NCI-H82 treated with DMSO at 0.1 percent for 48 hours (cell line): ENCODE measurements around the gene KIF18B.
"Not testable (repeated sequence)": the region's sequence is repeated elsewhere in the genome, so short reads cannot be mapped to it uniquely, and the experiment has no call there.

Experiments used
- DNase-seq: peaks from one replicate; lab custom pipeline; 2025; ENCODE audit not compliant: unreplicated experiment; lab: John Stamatoyannopoulos, UW

Gene KIF18B

DNA sequence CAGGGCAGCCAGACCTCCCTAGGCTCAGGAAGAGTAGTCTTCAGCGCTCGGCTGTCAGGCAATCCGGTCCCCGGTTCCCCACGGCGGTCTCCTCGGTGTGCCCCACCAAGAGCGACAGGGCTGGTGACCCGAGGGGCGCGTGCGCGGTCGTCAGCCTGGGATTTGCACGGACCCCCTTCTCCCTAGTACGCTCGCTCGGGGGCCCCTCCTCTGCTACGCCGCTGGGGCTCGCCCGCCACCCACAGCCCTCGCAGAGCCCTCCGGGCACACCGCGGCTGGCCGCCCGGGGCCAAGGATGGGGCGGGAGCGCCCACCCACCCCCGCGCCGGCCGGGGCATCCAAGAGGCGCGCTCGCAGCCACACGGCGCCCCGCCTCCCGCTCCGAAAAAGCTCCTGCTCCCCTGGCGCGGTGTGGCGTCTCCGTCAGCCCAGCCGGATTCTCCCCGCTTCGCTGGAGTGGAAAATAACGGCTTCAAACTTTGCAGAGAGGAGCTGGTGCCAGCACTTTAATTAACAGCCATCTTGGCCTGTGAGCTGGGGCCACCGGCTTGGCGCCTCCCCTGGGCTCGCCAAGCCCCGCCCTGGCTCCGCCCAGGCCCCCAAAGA lies 22.7 kb upstream of the KIF18B start:
- no peak for DNase-seq

- no peak for DNase-seq
These were observed 21.7 kb upstream of the KIF18B start for GRCh38 chr17:44969144-44969780.

DNA sequence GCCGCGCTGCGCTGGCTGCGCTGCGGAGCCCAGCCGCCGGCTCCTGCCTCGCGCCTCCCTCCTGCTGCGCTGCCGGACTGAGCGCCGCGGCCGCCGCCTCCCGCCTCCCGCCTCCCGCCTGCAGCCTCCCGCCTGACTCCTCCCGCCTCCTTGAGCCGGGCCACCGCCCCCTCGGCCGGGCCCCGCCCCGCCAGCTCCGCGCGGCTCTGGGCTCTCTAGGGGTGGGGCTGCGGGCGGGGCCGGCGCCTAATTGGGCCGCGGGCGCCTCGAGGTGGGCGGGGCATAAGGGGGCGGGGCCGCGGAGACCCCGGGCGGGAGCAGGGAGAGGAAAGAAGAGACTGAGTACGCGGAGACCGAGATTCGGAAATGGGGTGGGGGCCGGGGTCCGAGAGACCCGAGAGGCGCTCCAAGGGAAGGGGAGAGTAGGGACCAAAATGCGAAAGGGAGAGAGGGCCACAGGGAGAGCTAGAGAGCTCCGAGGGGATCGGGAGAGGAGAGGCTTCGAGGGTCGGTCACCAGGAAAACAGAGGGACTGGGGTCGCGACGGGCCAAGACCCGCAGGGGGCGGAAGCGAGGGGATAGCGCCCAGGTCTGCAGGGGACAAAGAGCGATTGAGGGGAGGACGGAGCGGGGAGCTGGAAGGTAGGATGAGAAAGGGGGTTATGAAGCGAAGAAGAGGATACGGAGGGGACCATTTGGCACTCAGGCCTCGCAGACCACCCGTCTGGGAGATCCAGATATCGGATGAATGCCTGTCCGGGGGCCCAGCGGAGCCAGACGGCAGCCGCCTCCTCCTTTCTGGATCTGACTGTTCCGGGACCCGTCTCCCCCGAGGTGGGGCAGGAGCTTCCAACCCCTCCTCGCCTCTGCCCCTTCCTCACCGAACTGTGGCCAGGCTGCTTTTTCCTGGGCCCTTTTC lies 20.9 kb upstream of the KIF18B start, which contains the start of gene C1QL1:
TSS of gene C1QL1 (minus strand) at position 79 of the 919 bp plus-strand sequence. CDS start 255 bp downstream, outside the sequence.
- peak; percentile 80 for DNase-seq

GRCh38 chr17:44967907-44968224 lies 20.3 kb upstream of the KIF18B start:
- DNase-seq = no peak

DNA sequence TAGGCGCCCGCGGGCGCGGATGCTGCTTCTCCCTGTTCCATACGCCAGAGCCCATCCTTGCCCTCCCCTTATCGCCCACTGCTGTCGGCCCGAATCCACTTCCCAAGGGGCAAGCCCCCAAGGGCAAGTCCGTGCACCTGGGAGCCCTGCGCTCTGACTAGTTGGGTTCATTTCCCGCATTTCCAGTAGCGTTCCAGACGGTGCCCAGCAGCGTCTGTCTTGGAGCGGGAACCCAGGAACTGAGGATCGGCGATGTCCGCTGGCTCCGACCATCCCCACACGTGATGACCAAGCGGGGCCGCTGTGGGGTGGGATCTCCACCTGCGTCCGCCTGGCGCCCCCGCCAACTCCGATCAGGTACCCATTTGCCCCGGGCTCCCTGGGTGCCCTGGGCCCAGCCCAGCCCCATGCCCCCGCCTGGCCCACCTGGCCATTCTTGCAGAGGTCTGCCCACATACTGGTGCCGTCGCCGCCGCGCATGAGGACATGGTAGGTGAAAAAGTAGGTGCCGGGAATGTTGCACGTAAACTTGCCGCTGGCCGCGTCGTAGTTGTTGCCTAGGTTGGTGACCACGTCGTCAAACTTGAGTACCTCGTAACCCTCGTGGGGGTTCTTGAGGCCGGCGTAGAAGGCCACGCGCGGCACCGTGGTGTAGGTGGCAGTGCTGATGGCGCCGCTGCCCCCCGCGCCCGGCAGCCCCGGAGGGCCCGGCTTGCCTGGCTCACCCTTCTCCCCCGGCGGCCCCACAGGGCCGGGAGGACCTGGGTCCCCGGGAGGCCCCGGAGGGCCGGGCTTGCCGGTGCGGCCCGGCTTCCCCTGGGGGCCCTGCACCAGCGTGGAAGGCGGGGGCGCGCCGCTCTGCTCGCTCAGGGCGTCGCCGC lies 19.7 kb upstream of the KIF18B start:
- DNase-seq = no peak

DNA sequence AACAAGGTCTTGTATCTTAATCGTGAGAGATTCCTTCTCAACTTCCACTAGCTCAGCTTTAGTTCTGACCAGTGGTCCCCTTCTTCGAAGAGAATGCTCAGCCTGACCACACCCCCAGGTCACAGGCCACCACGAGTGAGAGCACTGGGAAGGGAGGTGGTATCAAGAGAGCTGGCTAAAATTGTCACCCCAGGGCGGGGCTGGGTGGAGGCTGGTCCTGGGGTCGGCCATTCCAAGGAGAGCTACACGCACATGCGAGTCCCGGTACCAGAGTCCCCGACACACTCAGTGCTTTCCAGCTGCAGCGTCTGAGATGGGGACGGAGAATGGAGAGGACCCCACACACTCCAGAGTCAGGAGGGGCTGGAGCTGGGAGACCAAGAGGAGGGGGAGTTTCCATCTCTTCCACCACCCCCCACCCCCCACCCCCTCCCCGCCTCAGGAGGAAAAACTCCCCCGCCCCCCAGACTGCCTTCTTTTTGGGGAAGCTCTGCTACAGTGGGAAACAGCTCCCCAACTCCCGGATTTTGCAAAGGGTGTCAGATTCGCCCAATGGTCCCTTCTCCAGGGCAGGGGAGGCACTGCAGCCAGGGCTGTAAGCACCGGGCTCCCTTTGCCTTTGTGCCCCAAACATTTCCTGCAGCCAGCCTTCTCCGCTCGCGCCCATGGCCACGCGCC lies 18.9 kb upstream of the KIF18B start:
- no peak for DNase-seq

DNA sequence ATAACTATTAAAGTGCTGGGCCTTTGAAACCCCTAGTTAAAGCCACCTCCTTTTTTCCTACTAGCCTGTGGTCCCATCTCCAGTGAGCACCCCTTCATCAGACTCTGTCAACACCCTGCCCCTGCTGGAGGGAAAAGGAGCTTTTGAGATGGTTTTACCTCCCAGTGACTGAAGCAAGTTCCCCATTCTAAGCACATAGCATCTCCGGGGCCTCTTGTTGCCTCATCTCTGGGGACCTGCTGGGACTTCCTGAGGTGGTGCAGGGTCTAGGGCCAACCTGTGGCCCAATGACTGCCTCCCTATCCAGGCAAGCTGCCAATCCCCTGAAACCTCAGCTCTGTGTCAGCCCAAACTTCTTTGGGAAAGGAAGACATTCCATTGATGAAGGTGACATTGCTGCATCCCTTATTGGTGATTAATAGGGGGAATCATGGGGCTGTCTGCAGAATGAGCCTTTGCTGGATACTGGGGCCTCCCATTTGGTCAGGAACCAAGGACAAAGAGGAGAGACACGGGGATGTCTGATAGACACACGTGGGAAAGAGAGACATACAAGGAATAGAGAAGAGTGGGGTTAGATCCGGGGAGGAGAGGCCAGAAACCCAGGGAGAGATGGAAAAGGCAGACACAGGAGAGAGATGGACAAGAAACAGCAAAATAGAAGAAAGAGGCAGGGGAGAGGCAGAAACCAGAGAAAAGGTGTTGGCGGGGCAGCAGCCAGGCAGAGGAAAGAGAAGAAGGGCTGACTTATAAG lies 18.1 kb upstream of the KIF18B start:
- no peak for DNase-seq

- DNase-seq = no peak
These were observed 14.4 kb upstream of the KIF18B start for GRCh38 chr17:44961921-44962350.

DNA sequence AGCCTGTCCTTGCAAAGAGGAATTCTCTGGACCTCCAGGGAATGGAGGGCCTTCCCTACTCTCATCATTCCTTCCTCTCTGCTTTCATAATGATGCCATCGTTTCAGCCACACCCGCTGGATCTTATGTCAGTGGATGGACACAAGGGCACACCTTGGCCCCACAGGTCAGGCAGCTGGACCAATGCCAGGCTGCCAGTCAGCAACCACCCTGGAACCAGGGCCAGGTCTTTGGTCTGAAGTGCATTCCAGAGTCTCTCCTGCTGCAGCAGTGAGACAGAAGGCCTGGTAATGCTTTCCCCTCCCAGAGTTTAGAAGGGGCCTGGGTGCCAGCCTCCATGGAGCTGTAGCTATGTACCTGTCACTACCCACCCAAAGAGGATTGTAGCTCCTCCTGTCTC lies 13.1 kb upstream of the KIF18B start:
- no peak for DNase-seq

GRCh38 chr17:44959821-44960531 lies 12.4 kb upstream of the KIF18B start:
- DNase-seq = no peak

DNA sequence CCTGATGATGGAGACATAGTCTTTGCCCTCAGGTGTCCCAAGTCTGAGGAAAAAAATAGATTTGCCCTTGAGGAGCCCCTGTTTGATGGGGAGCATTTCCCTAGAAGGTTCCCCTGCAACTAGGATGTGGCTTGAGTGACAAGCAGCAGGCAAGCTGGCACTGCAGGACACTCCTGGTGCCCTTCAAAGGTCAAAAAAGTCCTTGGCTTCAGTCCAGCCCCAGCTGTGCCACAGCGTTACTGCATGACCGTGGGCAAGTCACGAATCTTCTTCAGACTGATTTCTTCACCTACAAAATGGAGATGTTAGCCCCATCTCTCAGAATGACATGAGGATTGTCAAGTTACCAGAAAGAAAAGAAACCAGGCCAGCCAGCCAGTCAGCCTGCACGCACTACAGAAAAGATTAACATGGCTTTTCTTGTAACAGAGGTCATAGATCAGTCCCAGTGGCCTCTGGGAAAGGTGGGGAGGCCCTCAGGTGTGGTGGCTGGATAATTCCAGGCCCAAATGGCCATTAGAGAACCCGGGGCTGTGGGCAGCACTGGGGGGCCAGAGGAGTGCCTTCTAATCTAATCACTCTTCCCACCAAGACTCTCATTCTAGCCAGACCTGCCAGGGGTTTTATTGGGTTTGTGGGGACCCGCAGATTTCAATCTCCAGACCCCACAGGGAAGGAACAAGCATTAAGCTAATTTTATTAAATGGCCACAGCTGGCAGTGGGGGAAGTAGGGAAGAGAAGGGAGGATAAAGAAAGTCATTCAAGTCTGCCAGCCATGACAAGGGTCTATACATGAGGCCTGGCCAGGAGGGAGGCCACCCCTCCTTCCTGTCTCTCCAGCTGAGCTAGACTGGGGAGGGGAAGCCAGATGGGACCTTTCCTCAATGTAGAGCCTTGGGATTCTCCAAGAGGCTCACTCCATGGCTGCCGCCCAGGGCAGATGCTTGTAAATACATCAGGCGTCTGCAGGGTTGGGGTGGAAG lies 9.7 kb upstream of the KIF18B start:
- peak; percentile 55 for DNase-seq

DNA sequence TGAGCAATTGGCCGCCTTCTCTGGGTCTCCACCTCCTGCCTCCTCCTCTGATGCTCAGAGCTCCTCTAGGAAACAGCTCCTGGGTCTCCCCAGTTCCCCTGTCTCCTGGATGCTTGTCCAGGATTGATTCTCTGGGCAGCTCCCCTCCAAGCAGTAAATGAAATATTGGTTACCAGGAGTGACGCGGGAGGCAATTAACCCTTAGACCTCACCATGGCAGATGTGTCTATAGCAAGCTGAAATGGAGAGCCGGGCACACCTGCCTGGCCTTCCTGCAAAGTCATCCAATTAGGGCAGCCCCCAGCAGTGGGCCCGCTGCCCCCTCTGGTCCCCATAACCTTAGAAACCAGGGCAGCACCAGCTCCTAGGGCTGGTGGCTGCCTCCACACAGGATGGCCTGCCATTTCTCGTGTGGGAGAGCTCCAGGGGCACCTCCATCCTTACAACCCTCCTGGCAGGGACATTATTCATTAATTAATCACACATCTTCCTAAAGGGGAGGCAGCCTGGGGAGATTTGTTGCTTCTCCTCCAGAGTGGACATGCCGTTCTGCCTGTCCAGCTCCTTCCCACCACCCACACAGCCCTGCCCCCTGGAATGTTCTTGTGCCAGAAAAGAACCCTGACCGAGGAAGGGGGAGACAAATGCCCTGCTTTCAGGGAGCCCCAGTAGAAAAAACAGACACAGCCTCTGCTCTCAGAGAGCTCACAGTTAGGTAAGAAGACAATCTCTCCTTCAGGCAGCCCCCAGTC lies 8.3 kb upstream of the KIF18B start:
- no peak for DNase-seq

GRCh38 chr17:44952946-44953475 lies 5.4 kb upstream of the KIF18B start:
- DNase-seq = no peak

DNA sequence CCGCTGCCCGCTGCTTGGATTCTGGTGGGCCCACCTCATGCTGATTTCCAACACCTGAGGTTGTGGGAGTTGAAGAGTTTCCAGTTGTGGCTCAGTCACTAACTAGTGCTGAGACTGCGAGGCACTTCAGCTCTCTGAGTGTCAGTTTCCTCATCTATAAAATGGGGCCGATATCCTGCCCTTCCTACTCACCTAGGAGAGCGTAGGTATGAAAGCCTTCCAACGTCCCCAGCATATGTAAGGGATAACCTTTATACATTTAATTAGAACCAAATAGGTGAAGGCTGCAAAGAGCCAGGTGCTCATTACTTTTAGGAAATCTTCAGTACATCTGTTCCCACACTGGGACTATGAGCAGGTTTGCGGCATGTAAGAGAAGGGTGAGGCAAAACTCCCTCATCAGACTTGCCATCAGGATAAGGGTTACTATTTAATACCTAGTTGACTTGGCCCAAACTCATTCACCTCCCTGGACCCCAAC lies 782 bp upstream of the KIF18B start:
- DNase-seq = no peak

- DNase-seq = not testable (repeated sequence)
These were observed 1.9 kb downstream of the KIF18B start for GRCh38 chr17:44945652-44946051.

DNA sequence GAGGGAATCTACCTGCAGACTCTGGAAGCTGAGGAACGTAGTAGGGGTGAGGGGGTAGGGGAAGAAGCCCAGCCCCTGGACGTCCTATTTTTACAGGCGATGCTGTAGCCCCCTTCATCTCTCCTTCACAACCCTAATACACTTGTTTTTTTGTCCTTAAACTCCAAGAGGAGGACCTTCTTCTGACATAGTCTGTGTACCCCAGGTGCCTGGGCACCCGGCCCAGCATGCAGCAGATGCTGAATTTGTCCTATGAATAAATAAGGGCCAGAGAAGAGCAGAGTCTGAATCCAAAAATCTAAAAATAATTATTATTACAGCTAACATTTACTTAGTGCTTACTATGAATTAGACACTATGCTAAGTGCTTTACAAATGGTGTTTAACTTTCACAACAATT lies 5.1 kb downstream of the KIF18B start:
- no peak for DNase-seq
